SU-DHL-6 (cell line): ENCODE measurements around the gene SPATA20.

Experiments used
- H2AFZ ChIP-seq: fragments of 200-600 bp; sonication (generic); 2 replicates; pipeline ENCODE4 v1.6.1; 2014; ENCODE audit warnings: low read depth, mild to moderate bottlenecking, moderate library complexity, mixed read lengths, antibody characterized with exemption, low read length; ENCODE audit not compliant: severe bottlenecking
- H3F3A ChIP-seq: fragments of 200-600 bp; shearing (Covaris generic); 2 replicates; pipeline ENCODE4 v1.6.0; 2016; ENCODE audit warnings: antibody characterized with exemption, mild to moderate bottlenecking; ENCODE audit not compliant: insufficient read depth
- H3K27ac ChIP-seq: fragments of 200-600 bp; sonication (generic); 2 replicates; pipeline ENCODE4 v1.5.1; 2016; ENCODE audit warnings: low read depth, mild to moderate bottlenecking, low read length, moderate library complexity, mixed read lengths
- H3K27me3 ChIP-seq: fragments of 200-600 bp; sonication (generic), shearing (Covaris generic); 2 replicates; pipeline ENCODE4 v1.6.0; 2014; ENCODE audit warnings: mild to moderate bottlenecking, low read length
- H3K36me3 ChIP-seq: fragments of 200-600 bp; sonication (generic); 2 replicates; pipeline ENCODE4 v1.6.1; 2014; ENCODE audit warnings: mild to moderate bottlenecking, low read length, mixed read lengths
- H3K4me2 ChIP-seq: fragments of 300-600, 200-600 bp; shearing (Covaris generic), sonication (generic); 2 replicates; pipeline ENCODE4 v1.6.0; 2014; ENCODE audit warnings: low read length, low read depth, mild to moderate bottlenecking; ENCODE audit not compliant: poor library complexity, severe bottlenecking
- H3K4me3 ChIP-seq: fragments of 200-600 bp; sonication (generic); 2 replicates; pipeline ENCODE4 v1.5.1; 2014; ENCODE audit warnings: antibody characterized with exemption, low read length, mild to moderate bottlenecking, mixed read lengths; ENCODE audit not compliant: insufficient read depth, poor library complexity, severe bottlenecking
- H3K79me2 ChIP-seq: fragments of 200-600 bp; sonication (generic); 2 replicates; pipeline ENCODE4 v1.6.1; 2014; ENCODE audit warnings: mild to moderate bottlenecking, low read length, moderate library complexity; ENCODE audit not compliant: insufficient read depth
- H3K9ac ChIP-seq: fragments of 200-600 bp; sonication (generic); 2 replicates; pipeline ENCODE4 v1.7.0; 2014; ENCODE audit warnings: mild to moderate bottlenecking, low read length
- H3K9me2 ChIP-seq: fragments of 200-600 bp; sonication (generic); replicated peaks from 2 replicates; pipeline ENCODE4 v1.6.1; 2014; ENCODE audit warnings: low read length; ENCODE audit not compliant: insufficient read depth
- H3K9me3 ChIP-seq: fragments of 200-600 bp; sonication (generic); 2 replicates; pipeline ENCODE4 v1.6.1; 2014; ENCODE audit warnings: low read length, mixed read lengths; ENCODE audit not compliant: insufficient read depth
- H4K20me1 ChIP-seq: fragments of 200-600 bp; sonication (generic); 2 replicates; pipeline ENCODE4 v1.6.1; 2014; ENCODE audit warnings: low read depth, mild to moderate bottlenecking, antibody characterized with exemption, low read length, moderate library complexity, mixed read lengths
- CTCF ChIP-seq: fragments of 200-600 bp; sonication (generic); IDR thresholded peaks from one replicate; pipeline ENCODE4 v1.5.1; 2017; ENCODE audit warnings: antibody characterized with exemption, mild to moderate bottlenecking, low read length, moderate library complexity; ENCODE audit not compliant: insufficient read depth, poor library complexity, severe bottlenecking
- EZH2phosphoT487 ChIP-seq: fragments of 200-600 bp; sonication (generic), shearing (Covaris generic); conservative IDR thresholded peaks from 2 replicates; pipeline ENCODE4 v1.6.1; 2018; ENCODE audit warnings: mild to moderate bottlenecking, antibody characterized with exemption, low read length, moderate library complexity, mixed read lengths

SPATA20 gene

GRCh38 chr17:50568659-50569058 is 21.7 kb downstream of the SPATA20 start:
- no peak overlapping the region for H2AFZ ChIP-seq

GRCh38 chr17:50569592-50569991 is 22.6 kb downstream of the SPATA20 start:
- H3K27me3 ChIP-seq = no peaks in the 10 kb centered on the region
- no peak for TF ChIP-seq EZH2phosphoT487
- TF ChIP-seq CTCF = no peak

More at GRCh38 chr17:50568659-50569058, 21.7 kb downstream of the SPATA20 start:
- Histone ChIP-seq H3K9me2 (no peaks in the 10 kb centered on the region), H3K9me3 (no peaks in the 10 kb centered on the region), H3K36me3 (no peaks in the 10 kb centered on the region), H3F3A (no peaks in the 10 kb centered on the region), H3K27ac (no peak overlapping the region), H3K79me2 (no peaks in the 10 kb centered on the region), H3K27me3 (no peaks in the 10 kb centered on the region), H4K20me1 (no peaks in the 10 kb centered on the region), H3K4me2 (no peak overlapping the region), H3K9ac (no peak overlapping the region), H3K4me3 (no peak overlapping the region)
- TF ChIP-seq CTCF = no peak
- no peak for TF ChIP-seq EZH2phosphoT487

GRCh38 chr17:50570032-50570431 is 23.1 kb downstream of the SPATA20 start:
- H3K27me3 ChIP-seq = no peaks in the 10 kb centered on the region
- H3K9me2 ChIP-seq = no peaks in the 10 kb centered on the region

More at GRCh38 chr17:50569592-50569991, 22.6 kb downstream of the SPATA20 start:
- no peak overlapping the region for H2AFZ ChIP-seq
- no peaks in the 10 kb centered on the region for H4K20me1 ChIP-seq
- no peak overlapping the region for H3K9ac ChIP-seq
- H3K9me2 ChIP-seq = no peaks in the 10 kb centered on the region
- no peak overlapping the region for H3K27ac ChIP-seq
- no peak overlapping the region for H3K4me2 ChIP-seq
- H3K4me3 ChIP-seq = no peak overlapping the region
- no peaks in the 10 kb centered on the region for H3K79me2 ChIP-seq
- no peaks in the 10 kb centered on the region for H3K36me3 ChIP-seq
- no peaks in the 10 kb centered on the region for H3F3A ChIP-seq
- H3K9me3 ChIP-seq = no peaks in the 10 kb centered on the region

More at GRCh38 chr17:50570032-50570431, 23.1 kb downstream of the SPATA20 start:
- Histone ChIP-seq H4K20me1 (no peaks in the 10 kb centered on the region), H3K27ac (no peak overlapping the region), H3K4me3 (no peak overlapping the region), H3K79me2 (no peaks in the 10 kb centered on the region), H3K9me3 (no peaks in the 10 kb centered on the region), H3K36me3 (no peaks in the 10 kb centered on the region), H3F3A (no peaks in the 10 kb centered on the region), H3K9ac (no peak overlapping the region), H3K4me2 (no peak overlapping the region), H2AFZ (no peak overlapping the region)
- TF ChIP-seq EZH2phosphoT487 = no peak
- no peak for TF ChIP-seq CTCF
